Left cardiac atrium (tissue), 4 donors: Measurements from ENCODE around the gene SULT2B1. TPM values are rescaled to one million over a fixed set of nuclear protein-coding genes. Genes with fewer than 3 reads are reported as not detected.
"Not testable (repeated sequence)": the region's sequence is repeated elsewhere in the genome, so short reads cannot be mapped to it uniquely, and the experiment has no call there.

Experiments used
- ATAC-seq, 2 donors: fragments of 200-7000 bp; cut with Tn5 transposase; one replicate each; pipeline ENCODE4 v1.9.1; 2020; ENCODE audit warnings: mild to moderate bottlenecking in 2 of 2, moderate library complexity in 2 of 2
- DNase-seq: peaks from one replicate; pipeline ENCODE4 v3.0.0-alpha.2; 2020
- intact Hi-C, 2 donors: fragments of 100-400 bp; cut with DNase I; formaldehyde crosslinking; loops; one replicate each; pipeline versions ENCODE4 v1.14.1 to v1.15.1; 2022 to 2023
- long read RNA-seq: library from polyadenylated mRNA; unstranded; transcript quantifications from one replicate; pipeline ENCODE4 v2.0.0, GENCODE V29; 2021
- total RNA-seq, 2 donors: library from RNA; stranded (reverse); fragmentation: NEBNext Ultra II Directional; extraction: Animal tissue kit (Norgen Biotek cat#: 25700); gene quantifications; one replicate each; pipeline ENCODE4 v1.2.1, GENCODE V29; 2021
- donor health status: DM: no; HTN: yes; CAD: no.
- donor health status: DM: no; HTN: yes; CAD: no; lungs with severe emphysema.
- donor health status: DM: yes; HTN: yes; CAD: no.
- donor health status: Dilated cardiomyopathy.

SULT2B1 gene
- total RNA-seq: under 1 TPM; 0.39 to 0.71 TPM
- long read RNA-seq: 0 reads

GRCh38 chr19:48551437-48552302, at the start of gene SULT2B1:
TSS of gene SULT2B1 (plus strand) at chr19:48552172. CDS start at chr19:48552253, 81 bp downstream.
- intact Hi-C loops: no loop called here
- ATAC-seq: peak in 1 of 2 donors; percentile 19
- no peak for DNase-seq

DNA sequence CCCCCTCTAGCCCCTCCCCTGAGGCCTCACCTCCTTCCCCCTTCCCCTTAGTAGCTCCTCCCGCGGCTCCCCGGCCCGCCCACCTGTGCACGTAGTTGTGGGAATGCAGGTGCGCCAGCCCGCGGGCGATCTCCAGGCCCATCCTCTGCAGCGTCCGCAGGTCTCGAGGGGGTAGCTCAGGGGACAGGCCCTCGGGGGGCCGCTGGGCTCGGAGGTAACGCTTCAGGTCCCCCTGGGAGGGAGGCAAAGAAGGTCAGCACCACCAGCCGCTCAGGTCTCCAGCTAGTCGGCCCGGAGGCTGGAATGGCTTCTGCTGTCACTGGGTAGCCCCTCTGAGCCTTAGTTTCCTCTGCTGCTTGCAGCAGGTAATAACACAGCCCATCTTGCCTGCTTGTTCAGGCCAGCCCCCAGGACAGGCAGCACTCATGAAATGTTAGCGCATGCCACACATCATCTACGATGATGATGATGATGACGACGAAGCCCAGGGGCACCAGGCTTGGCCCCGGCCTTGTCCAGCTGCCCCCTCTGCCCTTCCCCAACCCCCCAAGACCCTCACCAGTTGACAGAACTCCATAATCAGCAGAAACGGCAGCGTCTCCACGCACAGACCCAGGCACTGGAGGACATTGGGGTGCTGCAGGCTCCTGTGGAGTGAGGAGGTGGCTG, 49.5 kb upstream of the SULT2B1 start:
- intact Hi-C loops: no loop called here
- no peak for DNase-seq
- ATAC-seq: no peak

- DNase-seq (no peak), ATAC-seq (no peak)
- intact Hi-C loops: loop anchor here in 1 of 2 donors (5.0 kb wide), 1 partner anchor 76 kb away; no protein-coding TSS in a partner anchor
Measured at GRCh38 chr19:48506138-48506733, 45.7 kb upstream of the SULT2B1 start.

DNA sequence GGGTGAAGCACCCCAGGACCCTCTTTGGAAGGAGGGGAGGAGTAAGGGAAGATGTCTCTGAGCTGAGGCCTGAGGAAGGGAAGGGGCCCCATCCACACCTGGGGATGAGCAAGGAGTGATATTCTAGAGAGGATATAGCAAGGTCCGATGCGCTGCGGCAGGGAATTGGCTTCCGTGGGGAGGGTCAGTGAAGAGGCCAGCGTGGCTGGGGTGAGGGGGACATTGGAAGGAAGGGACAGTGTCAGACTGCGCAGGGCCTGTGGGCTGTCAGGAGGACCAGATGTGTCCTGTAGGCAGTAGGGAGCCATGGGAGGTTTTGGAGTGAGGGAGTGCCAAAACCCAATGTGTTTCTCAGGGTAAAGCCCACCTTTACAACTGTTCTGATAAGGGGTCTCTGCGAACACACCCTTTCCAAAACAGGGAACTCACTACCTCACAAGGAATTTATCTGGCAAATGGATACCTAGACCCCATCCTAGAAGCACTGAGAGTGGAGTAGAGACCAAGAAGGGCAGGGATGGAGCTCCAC, 44.0 kb upstream of the SULT2B1 start:
- DNase-seq: no peak
- intact Hi-C loops: loop anchor here in 1 of 2 donors (5.0 kb wide), 1 partner anchor 74 kb away; no protein-coding TSS in a partner anchor
- ATAC-seq: no peak

- DNase-seq: no peak
- ATAC-seq: no peak
- intact Hi-C loops: loop anchor here in 1 of 2 donors (5.0 kb wide), 1 partner anchor 73 kb away; no protein-coding TSS in a partner anchor
Measured at GRCh38 chr19:48508729-48509411, 43.1 kb upstream of the SULT2B1 start.

GRCh38 chr19:48509467-48510194, 42.3 kb upstream of the SULT2B1 start:
- no peak for DNase-seq
- intact Hi-C loops: loop anchor here in 1 of 2 donors (5.0 kb wide), 1 partner anchor 73 kb away; no protein-coding TSS in a partner anchor
- no peak for ATAC-seq

GRCh38 chr19:48510421-48511268, 41.3 kb upstream of the SULT2B1 start:
- ATAC-seq: peak; percentile 81 to 82
- intact Hi-C loops: no loop called here
- peak; percentile 79 for DNase-seq

GRCh38 chr19:48511321-48511731, 40.6 kb upstream of the SULT2B1 start:
- no peak for DNase-seq
- intact Hi-C loops: no loop called here
- peak in 1 of 2 donors; percentile 2 for ATAC-seq

GRCh38 chr19:48511800-48512503, 40.0 kb upstream of the SULT2B1 start, which contains the start of gene LMTK3:
TSS of gene LMTK3 (minus strand) at chr19:48511835. CDS start at chr19:48511576, 259 bp downstream.
- peak; percentile 2 to 38 for ATAC-seq
- intact Hi-C loops: no loop called here
- DNase-seq: no peak

GRCh38 chr19:48512504-48513288, 39.3 kb upstream of the SULT2B1 start:
- intact Hi-C loops: no loop called here
- DNase-seq (no peak), ATAC-seq (no peak)

DNA sequence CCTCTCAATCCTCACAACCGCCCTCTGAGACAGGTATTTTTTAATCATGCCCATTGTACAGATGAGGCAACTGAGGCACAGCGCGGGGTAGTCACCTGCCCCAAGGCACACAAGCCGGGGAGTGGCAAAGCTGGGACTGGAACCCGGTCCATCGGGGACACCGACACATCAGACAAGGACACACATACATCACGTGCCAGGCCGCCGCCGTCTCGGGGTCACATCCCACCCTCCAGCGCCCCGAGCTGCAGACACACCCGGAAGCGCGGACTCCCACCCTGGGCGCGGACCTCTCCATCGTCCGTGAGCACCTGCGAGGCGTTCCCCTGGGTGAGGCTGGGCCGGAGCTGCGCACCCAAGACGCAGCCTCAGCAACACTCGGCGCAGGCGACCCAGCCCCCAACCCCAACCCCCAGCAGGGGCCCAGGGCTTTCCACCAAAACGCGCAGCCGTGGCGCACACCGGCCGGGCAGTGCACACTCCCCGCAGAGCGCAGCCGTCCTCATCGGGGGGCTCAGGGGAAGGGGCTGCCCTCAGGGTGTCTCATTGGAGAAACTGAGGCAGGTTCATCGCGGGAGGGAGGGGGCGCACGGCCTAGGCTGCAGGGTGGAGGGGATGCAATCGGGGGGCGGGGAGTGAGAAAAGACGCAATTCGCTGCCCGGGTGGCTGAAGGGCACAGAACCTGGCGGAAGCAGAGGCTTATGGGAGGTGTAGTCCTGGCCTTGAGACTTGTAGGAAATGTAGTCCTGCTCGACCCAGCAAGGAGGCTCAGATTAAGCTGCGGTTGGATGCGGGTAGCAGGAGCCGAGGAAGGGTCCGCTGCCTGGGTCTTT, 38.5 kb upstream of the SULT2B1 start:
- intact Hi-C loops: no loop called here
- ATAC-seq (peak; percentile 79 to 88), DNase-seq (peak; percentile 62)

DNA sequence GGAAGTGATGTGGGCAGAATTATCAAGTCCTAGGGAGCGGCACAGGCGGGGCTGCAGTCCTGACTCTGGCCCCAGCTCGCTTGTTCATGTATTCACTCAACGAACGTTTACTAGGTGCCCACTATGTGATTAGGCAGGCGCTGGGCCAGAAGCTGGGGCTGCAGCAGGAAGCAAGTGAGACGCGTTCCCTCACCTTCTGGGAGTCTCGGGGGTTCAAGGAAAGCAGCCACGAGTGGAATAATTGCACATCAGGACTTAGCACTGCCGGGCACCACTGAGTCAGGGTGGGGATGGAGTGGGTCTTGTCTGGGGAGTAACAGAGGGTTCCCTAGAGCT, 37.9 kb upstream of the SULT2B1 start:
- DNase-seq (no peak), ATAC-seq (no peak)
- intact Hi-C loops: no loop called here

DNA sequence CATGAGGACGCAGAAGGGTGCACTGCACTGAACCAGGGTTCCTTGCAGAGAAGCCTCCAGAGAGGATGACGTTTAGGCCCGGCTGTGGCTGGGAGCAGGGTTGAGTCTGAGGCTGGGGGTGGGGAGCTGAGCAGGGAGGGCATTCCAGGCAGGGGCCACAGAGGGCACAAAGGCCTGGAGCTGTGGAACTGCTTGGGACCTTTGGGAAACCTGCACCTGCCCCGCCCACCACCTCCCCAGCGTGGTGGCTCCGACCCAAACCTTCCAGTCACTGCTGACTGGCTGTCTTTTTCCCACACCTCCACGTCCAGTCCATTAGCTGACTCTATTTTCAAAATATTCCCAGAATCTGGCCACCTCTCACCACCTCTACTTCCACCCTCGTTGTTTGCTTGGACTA, 35.4 kb upstream of the SULT2B1 start:
- DNase-seq (no peak), ATAC-seq (no peak)
- intact Hi-C loops: loop anchor here in 1 of 2 donors (5.0 kb wide), 1 partner anchor 41 kb away; no protein-coding TSS in a partner anchor

DNA sequence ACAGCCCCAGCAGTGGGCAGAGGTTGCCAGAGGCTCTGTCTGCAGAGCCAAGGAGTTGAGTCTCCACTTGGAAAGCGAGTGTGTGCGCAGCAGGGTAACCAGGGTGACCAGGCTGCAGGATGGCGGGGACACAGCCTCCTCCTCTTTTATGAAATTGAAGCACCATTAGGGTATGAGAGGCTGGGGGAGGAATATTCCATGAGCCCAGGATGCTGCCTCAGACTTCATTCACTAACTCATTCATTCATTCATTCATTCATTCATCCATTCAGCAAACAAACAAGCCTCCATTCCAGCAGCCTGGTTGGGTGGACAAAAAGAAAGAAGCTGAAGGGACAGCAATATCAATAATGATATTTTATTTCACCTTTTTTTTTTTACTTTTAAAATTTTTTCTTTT, 33.8 kb upstream of the SULT2B1 start:
- intact Hi-C loops: loop anchor here in 1 of 2 donors (5.0 kb wide), 1 partner anchor 39 kb away; no protein-coding TSS in a partner anchor
- ATAC-seq: no peak
- no peak for DNase-seq

GRCh38 chr19:48519426-48519825, 32.5 kb upstream of the SULT2B1 start:
- ATAC-seq: not testable (repeated sequence)
- intact Hi-C loops: loop anchor here in 1 of 2 donors (5.0 kb wide), 1 partner anchor 38 kb away; no protein-coding TSS in a partner anchor

More at GRCh38 chr19:48519426-48519825, 32.5 kb upstream of the SULT2B1 start:
- not testable (repeated sequence) for DNase-seq
